IMR-90 (cell line): Measurements from ENCODE around the gene OTUD5. TPM values are rescaled to one million over a fixed set of nuclear protein-coding genes. Genes with fewer than 3 reads are reported as not detected.
A peak's percentile ranks its signal among the peaks of the same experiment; 100 is the strongest.

Experiments used
- ATAC-seq: fragments of 200-7000 bp; cut with Tn5 transposase; 2 replicates; pipeline ENCODE4 v1.9.1; 2020; ENCODE audit warnings: low read depth, mild to moderate bottlenecking, moderate library complexity
- BruUV-seq: library from RNA; stranded (reverse); fragments of 400-500 nt; replicated peaks from 2 replicates; lab custom pipeline; 2021; lab: Mats Ljungman, UMichigan
- CTCF ChIA-PET: fragments of 300-600 bp; formaldehyde crosslinking; extraction: SDS; loops from one replicate; lab custom pipeline; 2021; ENCODE audit warnings: antibody characterized with exemption; lab: Yijun Ruan, JAX
- POLR2A ChIA-PET: fragments of 300-600 bp; sonication (Branson Sonifier 250); formaldehyde crosslinking; loops from one replicate; lab custom pipeline; 2022; ENCODE audit warnings: antibody characterized with exemption; ENCODE audit not compliant: unreplicated experiment; lab: Charles Lee
- DNase-seq: peaks from one replicate; pipeline ENCODE4 v3.0.0; 2013
- H2AFZ ChIP-seq: replicated peaks from 2 replicates; pipeline ENCODE3; 2013; ENCODE audit warnings: low read length, mild to moderate bottlenecking; ENCODE audit not compliant: poor library complexity
- H2AK5ac ChIP-seq: 2 replicates; pipeline ENCODE4 v1.6.1; 2013; ENCODE audit warnings: low read depth, low read length, inconsistent platforms
- H2AK9ac ChIP-seq: replicated peaks from 2 replicates; pipeline ENCODE3; 2013; ENCODE audit warnings: mild to moderate bottlenecking, low read depth, low read length, moderate library complexity; ENCODE audit not compliant: poor library complexity
- H2BK120ac ChIP-seq: 2 replicates; pipeline ENCODE4 v1.6.1; 2013; ENCODE audit warnings: low read depth, low read length, inconsistent platforms
- H2BK15ac ChIP-seq: 3 replicates; pipeline ENCODE4 v1.6.1; 2013; ENCODE audit warnings: low read depth, low read length, inconsistent platforms
- H2BK20ac ChIP-seq: 2 replicates; pipeline ENCODE4 v1.6.1; 2013; ENCODE audit warnings: low read depth, mild to moderate bottlenecking, inconsistent platforms, low read length, moderate library complexity
- H2BK5ac ChIP-seq: 2 replicates; pipeline ENCODE4 v1.6.1; 2013; ENCODE audit warnings: mild to moderate bottlenecking, low read depth, low read length, inconsistent platforms; ENCODE audit not compliant: poor library complexity, severe bottlenecking
- H3K14ac ChIP-seq: replicated peaks from 2 replicates; pipeline ENCODE4 v1.6.1; 2013; ENCODE audit warnings: low read depth, low read length, inconsistent platforms
- H3K18ac ChIP-seq: 2 replicates; pipeline ENCODE4 v1.6.1; 2013; ENCODE audit warnings: low read depth, low read length, control low read depth
- H3K23ac ChIP-seq: 2 replicates; pipeline ENCODE4 v1.6.1; 2013; ENCODE audit warnings: low read depth, low read length, inconsistent platforms
- H3K27ac ChIP-seq: 2 replicates; pipeline ENCODE4 v1.5.1; 2013; ENCODE audit warnings: mild to moderate bottlenecking, control low read depth, low read length; ENCODE audit not compliant: insufficient read depth
- H3K27me3 ChIP-seq: 2 replicates; pipeline ENCODE4 v1.6.1; 2013; ENCODE audit warnings: low read length; ENCODE audit not compliant: control insufficient read depth, insufficient read depth
- H3K36me3 ChIP-seq: 2 replicates; pipeline ENCODE4 v1.6.1; 2013; ENCODE audit warnings: low read length, mixed read lengths; ENCODE audit not compliant: control insufficient read depth, insufficient read depth
- H3K4ac ChIP-seq: 2 replicates; pipeline ENCODE4 v1.6.1; 2013; ENCODE audit warnings: low read depth, low read length, inconsistent platforms
- H3K4me1 ChIP-seq: 2 replicates; pipeline ENCODE4 v1.6.1; 2013; ENCODE audit warnings: low read length, mixed read lengths; ENCODE audit not compliant: control insufficient read depth, insufficient read depth
- H3K4me2 ChIP-seq: 2 replicates; pipeline ENCODE4 v1.6.1; 2013; ENCODE audit warnings: low read depth, mild to moderate bottlenecking, control low read depth, low read length, moderate library complexity
- H3K4me3 ChIP-seq: 2 replicates; pipeline ENCODE4 v1.5.1; 2013; ENCODE audit warnings: low read depth, mild to moderate bottlenecking, control low read depth, low read length, moderate library complexity; ENCODE audit not compliant: insufficient read depth
- H3K56ac ChIP-seq: 2 replicates; pipeline ENCODE4 v1.6.1; 2013; ENCODE audit warnings: low read length, inconsistent platforms; ENCODE audit not compliant: insufficient read depth; ENCODE audit errors: extremely low read depth
- H3K79me1 ChIP-seq, 2 experiments: 2 replicates each; pipeline ENCODE4 v1.6.1; 2013; ENCODE audit warnings: low read length in 2 of 2, inconsistent platforms in 1 of 2, low read depth in 1 of 2
- H3K9ac ChIP-seq: 2 replicates; pipeline ENCODE4 v1.6.1; 2013; ENCODE audit warnings: low read depth, low read length, control low read depth
- H3K9me1 ChIP-seq: 2 replicates; pipeline ENCODE4 v1.6.1; 2013; ENCODE audit warnings: low read length, inconsistent platforms; ENCODE audit not compliant: insufficient read depth
- H3K9me3 ChIP-seq: 2 replicates; pipeline ENCODE4 v1.6.1; 2013; ENCODE audit warnings: low read length; ENCODE audit not compliant: control insufficient read depth, insufficient read depth
- H4K20me1 ChIP-seq: 2 replicates; pipeline ENCODE4 v1.6.1; 2013; ENCODE audit warnings: low read length, inconsistent platforms; ENCODE audit not compliant: insufficient read depth
- H4K5ac ChIP-seq: 2 replicates; pipeline ENCODE4 v1.6.1; 2013; ENCODE audit warnings: mild to moderate bottlenecking, low read depth, low read length, control low read depth
- H4K8ac ChIP-seq, 2 experiments: 2 replicates each; pipeline ENCODE4 v1.6.1; 2013; ENCODE audit warnings: low read depth in 2 of 2, low read length in 2 of 2, control low read depth in 1 of 2, inconsistent platforms in 1 of 2
- H4K91ac ChIP-seq: 2 replicates; pipeline ENCODE4 v1.6.1; 2013; ENCODE audit warnings: low read depth, low read length, inconsistent platforms; ENCODE audit not compliant: insufficient read depth
- BHLHE40 ChIP-seq: fragments of 150-350 bp; IDR thresholded peaks from 2 replicates; pipeline ENCODE4 v1.6.1; 2016; ENCODE audit warnings: mild to moderate bottlenecking, low read depth, low read length
- CEBPB ChIP-seq: IDR thresholded peaks from 2 replicates; pipeline ENCODE4 v1.6.1; 2012; ENCODE audit warnings: low read depth, low read length, improper control_type of control experiment
- CHD1 ChIP-seq: IDR thresholded peaks from 2 replicates; pipeline ENCODE4 v1.6.1; 2012; ENCODE audit warnings: low read depth, low read length, improper control_type of control experiment
- MAFK ChIP-seq: IDR thresholded peaks from 2 replicates; pipeline ENCODE4 v1.6.1; 2012; ENCODE audit warnings: low read depth, low read length, improper control_type of control experiment
- MXI1 ChIP-seq: IDR thresholded peaks from 2 replicates; pipeline ENCODE4 v1.6.1; 2012; ENCODE audit warnings: low read depth, mild to moderate bottlenecking, low read length, moderate library complexity, borderline replicate concordance
- NFE2L2 ChIP-seq: fragments of 150-350 bp; IDR thresholded peaks from 2 replicates; pipeline ENCODE4 v1.6.1; 2016; ENCODE audit warnings: low read depth, mild to moderate bottlenecking, low read length
- POLR2A ChIP-seq: IDR thresholded peaks from 2 replicates; pipeline ENCODE4 v1.6.1; 2012; ENCODE audit warnings: mild to moderate bottlenecking, low read depth, low read length
- RAD21 ChIP-seq: IDR thresholded peaks from 2 replicates; pipeline ENCODE4 v1.6.1; 2012; ENCODE audit warnings: low read length, improper control_type of control experiment
- RFX5 ChIP-seq: IDR thresholded peaks from 2 replicates; pipeline ENCODE4 v1.8.0; 2012; ENCODE audit warnings: low read depth, mild to moderate bottlenecking, low read length, moderate library complexity
- SMC3 ChIP-seq: fragments of 150-350 bp; IDR thresholded peaks from 2 replicates; pipeline ENCODE4 v1.6.1; 2016; ENCODE audit warnings: low read depth, mild to moderate bottlenecking, antibody characterized with exemption, low read length, moderate library complexity
- WGBS, 2 experiments: methylation state at CpG; one replicate each; pipeline versions ENCODE4 v1.1.5 to v1.1.7; 2013; ENCODE audit warnings: missing lambda C conversion rate in 2 of 2; ENCODE audit not compliant: insufficient read length in 1 of 2; ENCODE audit errors: extremely low coverage in 2 of 2; 5-methylcytosine and 5-hydroxymethylcytosine counted together
- dilution Hi-C: fragments of 300-500 bp; cut with HindIII; formaldehyde crosslinking; loops from one replicate; pipeline ENCODE4 v1.14.3; 2018; ENCODE audit warnings: low sequenced_read_pairs; ENCODE audit not compliant: unreplicated experiment
- in situ Hi-C: fragments of 300-500 bp; cut with MboI; formaldehyde crosslinking; loops from 3 replicates; pipeline ENCODE4 v1.14.3; 2019; ENCODE audit warnings: low sequenced_read_pairs, inconsistent platforms, mixed read lengths
- intact Hi-C: fragments of 100-400 bp; cut with micrococcal nuclease; formaldehyde crosslinking; loops from 2 replicates; pipeline ENCODE4 v1.10.0; 2022
- polyA plus RNA-seq, 3 experiments: library from polyadenylated mRNA; depleted of rRNA; stranded (reverse); fragments of >200 nt; gene quantifications; 2 replicates each; pipeline ENCODE4 v1.2.3, GENCODE V29; 2012; ENCODE audit warnings: low replicate concordance in 1 of 3
- total RNA-seq: library from RNA; depleted of rRNA; stranded (reverse); fragments of >200 nt; gene quantifications from 2 replicates; pipeline ENCODE4 v1.2.3, GENCODE V29; 2012
- TF ChIP-seq, protein P1 (sequence below): fragments of 150-350 bp; IDR thresholded peaks from 2 replicates; pipeline ENCODE4 v1.6.1; 2017; ENCODE audit warnings: mild to moderate bottlenecking, antibody characterized with exemption, low read length, low read depth
- TF ChIP-seq, protein P2 (sequence below): conservative IDR thresholded peaks from 2 replicates; pipeline ENCODE4 v1.5.1; 2012; ENCODE audit warnings: mild to moderate bottlenecking, low read depth, low read length, improper control_type of control experiment

OTUD5 gene
- total and polyA plus RNA-seq, 2 of the 4 experiments (the other 2 are of a cell fraction), result 30.6 to 50.4 TPM

DNA sequence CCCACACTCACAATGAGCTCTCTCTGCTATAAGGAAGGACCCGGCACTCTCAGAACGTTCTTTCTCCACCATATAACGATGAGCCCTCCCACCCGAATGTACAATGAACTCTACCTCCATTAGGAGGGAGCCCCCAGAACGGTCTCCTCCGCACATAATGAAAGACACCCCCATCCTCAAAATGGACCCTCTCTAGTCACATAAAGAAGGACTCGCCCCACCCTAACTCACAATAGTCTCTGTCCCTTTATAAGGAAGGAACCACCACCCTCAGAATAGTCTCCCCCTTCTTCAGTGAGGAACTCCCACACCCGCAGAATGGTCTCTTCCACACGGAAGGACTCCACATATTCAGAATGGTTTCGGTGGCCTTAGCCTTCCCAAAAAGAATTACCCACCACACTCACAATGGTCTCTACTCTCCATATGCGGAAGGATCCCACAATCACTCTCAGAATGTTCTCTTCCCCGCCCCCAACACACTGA is 46.4 kb downstream of the OTUD5 start:
- DNase-seq (peak; percentile 21), ATAC-seq (peak; percentile 50)
- Histone ChIP-seq H3K14ac (peak overlapping the region; percentile 96), H2AFZ (peak overlapping the region; percentile 92), H3K4me2 (peak overlapping the region; percentile 95), H3K36me3 (peaks cover 9% of the 10 kb centered on the region; the same call in 1 of the 2 replicates), H3K4me1 (peaks cover 3% of the 10 kb centered on the region; the same call in 1 of the 2 replicates), H4K8ac (peak overlapping the region; percentile 86 to 92), H2BK20ac (no peak overlapping the region), H3K56ac (peak overlapping the region; percentile 64; the same call in 1 of the 2 replicates), H3K18ac (peak overlapping the region; percentile 34; the same call in 1 of the 2 replicates), H3K79me1 (peaks cover 13 to 26% of the 10 kb centered on the region in 2 experiments), H2BK5ac (peak overlapping the region; percentile 78), H3K27ac (peak overlapping the region; percentile 81), H4K5ac (peak overlapping the region; percentile 92), H3K9ac (peak overlapping the region; percentile 94), H2BK120ac (peak overlapping the region; percentile 42; the same call in 1 of the 2 replicates), H3K27me3 (no peaks in the 10 kb centered on the region), H3K9me1 (peaks cover 3% of the 10 kb centered on the region; the same call in 1 of the 2 replicates), H2AK9ac (peak overlapping the region; percentile 97), H3K23ac (peak overlapping the region; percentile 99), H2AK5ac (peak overlapping the region; percentile 96; the same call in 1 of the 2 replicates), H3K4ac (peak overlapping the region; percentile 87), H3K4me3 (peak overlapping the region; percentile 98), H2BK15ac (0 out of 3 replicates have a peak overlapping the region, but pooled peaks have one; percentile 11), H4K91ac (peak overlapping the region; percentile 85), H3K9me3 (no peaks in the 10 kb centered on the region), H4K20me1 (no peaks in the 10 kb centered on the region)
- BruUV-seq, result no TSS peak
- CTCF ChIA-PET, result no interaction called here
- POLR2A ChIA-PET, result interaction anchor here (0.5 kb wide), 1 partner anchor 13 kb away, joined by 3 read pairs; the partner anchor contains the start of genes PQBP1 and TIMM17B
- TF ChIP-seq, protein P1, sequence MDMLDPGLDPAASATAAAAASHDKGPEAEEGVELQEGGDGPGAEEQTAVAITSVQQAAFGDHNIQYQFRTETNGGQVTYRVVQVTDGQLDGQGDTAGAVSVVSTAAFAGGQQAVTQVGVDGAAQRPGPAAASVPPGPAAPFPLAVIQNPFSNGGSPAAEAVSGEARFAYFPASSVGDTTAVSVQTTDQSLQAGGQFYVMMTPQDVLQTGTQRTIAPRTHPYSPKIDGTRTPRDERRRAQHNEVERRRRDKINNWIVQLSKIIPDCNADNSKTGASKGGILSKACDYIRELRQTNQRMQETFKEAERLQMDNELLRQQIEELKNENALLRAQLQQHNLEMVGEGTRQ, result no peak
- TF ChIP-seq MXI1 (no peak), RAD21 (no peak), SMC3 (no peak), RFX5 (no peak), POLR2A (no peak), NFE2L2 (no peak), BHLHE40 (no peak), MAFK (no peak), CHD1 (no peak), CEBPB (no peak)
- TF ChIP-seq, protein P2, sequence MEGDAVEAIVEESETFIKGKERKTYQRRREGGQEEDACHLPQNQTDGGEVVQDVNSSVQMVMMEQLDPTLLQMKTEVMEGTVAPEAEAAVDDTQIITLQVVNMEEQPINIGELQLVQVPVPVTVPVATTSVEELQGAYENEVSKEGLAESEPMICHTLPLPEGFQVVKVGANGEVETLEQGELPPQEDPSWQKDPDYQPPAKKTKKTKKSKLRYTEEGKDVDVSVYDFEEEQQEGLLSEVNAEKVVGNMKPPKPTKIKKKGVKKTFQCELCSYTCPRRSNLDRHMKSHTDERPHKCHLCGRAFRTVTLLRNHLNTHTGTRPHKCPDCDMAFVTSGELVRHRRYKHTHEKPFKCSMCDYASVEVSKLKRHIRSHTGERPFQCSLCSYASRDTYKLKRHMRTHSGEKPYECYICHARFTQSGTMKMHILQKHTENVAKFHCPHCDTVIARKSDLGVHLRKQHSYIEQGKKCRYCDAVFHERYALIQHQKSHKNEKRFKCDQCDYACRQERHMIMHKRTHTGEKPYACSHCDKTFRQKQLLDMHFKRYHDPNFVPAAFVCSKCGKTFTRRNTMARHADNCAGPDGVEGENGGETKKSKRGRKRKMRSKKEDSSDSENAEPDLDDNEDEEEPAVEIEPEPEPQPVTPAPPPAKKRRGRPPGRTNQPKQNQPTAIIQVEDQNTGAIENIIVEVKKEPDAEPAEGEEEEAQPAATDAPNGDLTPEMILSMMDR, result no peak
- intact Hi-C loops, result no loop called here
- dilution Hi-C loops, result no loop called here
- WGBS, 2 experiments, result 12% methylated on average over 11 of the region's 12 CpGs; no CpG with 5 or more reads in 1 of the 2 experiments
- in situ Hi-C loops, result no loop called here
